Right lung (tissue), 10 donors: Measurements from ENCODE around the gene AGER. TPM values are rescaled to one million over a fixed set of nuclear protein-coding genes. Genes with fewer than 3 reads are reported as not detected.
"Not testable (repeated sequence)": the region's sequence is repeated elsewhere in the genome, so short reads cannot be mapped to it uniquely, and the experiment has no call there.

Experiments
- DNase-seq, 2 donors: peaks; one replicate each; pipeline ENCODE4 v3.0.0-alpha.2; 2013
- long read RNA-seq, 8 donors: transcript quantifications; one replicate each; lab custom pipeline, GENCODE V29; 2026
- polyA plus RNA-seq, 5 donors: library from polyadenylated mRNA; unstranded; fragments of 120-200 nt; gene quantifications; one replicate each; pipeline versions ENCODE4 v1.2.1 to v1.2.3, GENCODE V29; 2013; ENCODE audit warnings: inconsistent platforms in 1 of 5, low replicate concordance in 1 of 5; ENCODE audit not compliant: insufficient read length in 5 of 5, insufficient read depth in 1 of 5

AGER gene
- polyA plus RNA-seq: 100 to 1,000 TPM in 1 of 5 donors, 10 to 100 TPM in 4; 67.3 to 112 (median 80.4) TPM
- long read RNA-seq, donor 1, transcript AGER-210 (2 exons, 557 nt): minor isoform, 16 of 70 reads
- long read RNA-seq, donor 1, transcript AGER-207 (11 exons, 1,492 nt): major isoform, 35 of 70 reads
- long read RNA-seq, donor 1, transcript AGER-212 (10 exons, 1,597 nt): minor isoform, 6 of 70 reads
- long read RNA-seq, donor 1, partial matches to known transcripts: 5 of 70 reads
- long read RNA-seq, donor 1, other reads (novel, unspliced or antisense): 0 of 70 reads
- long read RNA-seq, donor 2, transcript AGER-207 (11 exons, 1,492 nt): major isoform, 6 of 10 reads
- long read RNA-seq, donor 2, partial matches to known transcripts: 0 of 10 reads
- long read RNA-seq, donor 2, other reads (novel, unspliced or antisense): 0 of 10 reads
- long read RNA-seq, donor 3, transcript AGER-210 (2 exons, 557 nt): minor isoform, 13 of 54 reads
- long read RNA-seq, donor 3, transcript AGER-207 (11 exons, 1,492 nt): major isoform, 16 of 54 reads
- long read RNA-seq, donor 3, transcript AGER-211 (5 exons, 932 nt): minor isoform, 5 of 54 reads
- long read RNA-seq, donor 3, partial matches to known transcripts: 15 of 54 reads
- long read RNA-seq, donor 3, other reads (novel, unspliced or antisense): 0 of 54 reads
- long read RNA-seq, donor 4, transcript AGER-207 (11 exons, 1,492 nt): major isoform, 12 of 18 reads
- long read RNA-seq, donor 4, partial matches to known transcripts: 0 of 18 reads
- long read RNA-seq, donor 4, other reads (novel, unspliced or antisense): 0 of 18 reads
- long read RNA-seq, donor 5, transcript AGER-207 (11 exons, 1,492 nt): major isoform, 12 of 26 reads
- long read RNA-seq, donor 5, transcript AGER-210 (2 exons, 557 nt): minor isoform, 6 of 26 reads
- long read RNA-seq, donor 5, partial matches to known transcripts: 0 of 26 reads
- long read RNA-seq, donor 5, other reads (novel, unspliced or antisense): 0 of 26 reads
- long read RNA-seq, donor 6, transcript AGER-207 (11 exons, 1,492 nt): major isoform, 28 of 43 reads
- long read RNA-seq, donor 6, transcript AGER-210 (2 exons, 557 nt): minor isoform, 5 of 43 reads
- long read RNA-seq, donor 6, partial matches to known transcripts: 0 of 43 reads
- long read RNA-seq, donor 6, other reads (novel, unspliced or antisense): 0 of 43 reads
- long read RNA-seq, donor 7, transcript AGER-207 (11 exons, 1,492 nt): major isoform, 34 of 44 reads
- long read RNA-seq, donor 7, partial matches to known transcripts: 0 of 44 reads
- long read RNA-seq, donor 7, other reads (novel, unspliced or antisense): 0 of 44 reads
- long read RNA-seq, donor 8, partial matches to known transcripts: 0 of 8 reads
- long read RNA-seq, donor 8, other reads (novel, unspliced or antisense): 0 of 8 reads

- DNase-seq: no peak
Measured at GRCh38 chr6:32184084-32184640, at the start of gene AGER. AGER (minus strand) TSS chr6:32184253; CDS start chr6:32184222, 31 bp downstream.

- DNase-seq: no peak
Measured at GRCh38 chr6:32226434-32226833, 42.4 kb upstream of the AGER start.

GRCh38 chr6:32224696-32225095 is 40.6 kb upstream of the AGER start:
- DNase-seq: no peak

GRCh38 chr6:32223258-32224235 is 39.5 kb upstream of the AGER start, which contains the start of gene NOTCH4:
NOTCH4 (minus strand) TSS chr6:32224067; CDS start chr6:32223928, 139 bp downstream.
- no peak for DNase-seq

- DNase-seq: no peak
Measured at GRCh38 chr6:32222333-32223230, 38.5 kb upstream of the AGER start.

GRCh38 chr6:32220021-32220420 is 36.0 kb upstream of the AGER start:
- DNase-seq: no peak

- no peak for DNase-seq
Measured at GRCh38 chr6:32218167-32218566, 34.1 kb upstream of the AGER start.

GRCh38 chr6:32216998-32217397 is 32.9 kb upstream of the AGER start:
- DNase-seq: no peak

- DNase-seq: no peak
Measured at GRCh38 chr6:32216285-32216684, 32.2 kb upstream of the AGER start.

GRCh38 chr6:32215617-32216016 is 31.6 kb upstream of the AGER start:
- no peak for DNase-seq

- DNase-seq: no peak
Measured at GRCh38 chr6:32214126-32214525, 30.1 kb upstream of the AGER start.

GRCh38 chr6:32213649-32214048 is 29.6 kb upstream of the AGER start:
- DNase-seq: no peak

GRCh38 chr6:32212076-32212760 is 28.2 kb upstream of the AGER start:
- DNase-seq: no peak

GRCh38 chr6:32211432-32211831 is 27.4 kb upstream of the AGER start:
- DNase-seq: not testable (repeated sequence)

GRCh38 chr6:32210191-32210601 is 26.1 kb upstream of the AGER start:
- no peak for DNase-seq

GRCh38 chr6:32208996-32209395 is 24.9 kb upstream of the AGER start:
- DNase-seq: no peak

- DNase-seq: no peak
Measured at GRCh38 chr6:32204268-32204715, 20.2 kb upstream of the AGER start.
